Uterus (tissue), 4 donors: Measurements from ENCODE around the gene MED26. TPM values are rescaled to one million over a fixed set of nuclear protein-coding genes. Genes with fewer than 3 reads are reported as not detected.

Source experiments
- DNase-seq, 2 donors: peaks; one replicate each; pipeline ENCODE4 v3.0.0-alpha.2; 2019 to 2020
- H3K27ac ChIP-seq, 2 donors: fragments of 200-600 bp; sonication (generic); 1 replicate in 1 of 2; 2 replicates in 1 of 2; pipeline ENCODE4 v1.5.1; 2016 to 2018
- H3K27me3 ChIP-seq, 2 donors: fragments of 200-600 bp; sonication (generic); one replicate each; pipeline ENCODE4 v1.5.1; 2018 to 2019; ENCODE audit warnings: control low read depth in 1 of 2
- H3K36me3 ChIP-seq, 2 donors: fragments of 200-600 bp; sonication (generic); one replicate each; pipeline ENCODE4 v1.5.1; 2019; ENCODE audit warnings: control low read depth in 1 of 2
- H3K4me1 ChIP-seq, 2 donors: fragments of 200-600 bp; sonication (generic); one replicate each; pipeline ENCODE4 v1.5.1; 2018 to 2019; ENCODE audit warnings: control low read depth in 1 of 2
- H3K4me3 ChIP-seq, 2 donors: fragments of 200-600 bp; sonication (generic); 1 replicate in 1 of 2; 2 replicates in 1 of 2; pipeline ENCODE4 v1.5.1; 2018 to 2019; ENCODE audit warnings: mild to moderate bottlenecking in 1 of 2
- H3K9me3 ChIP-seq, 2 donors: fragments of 200-600 bp; sonication (generic); one replicate each; pipeline ENCODE4 v1.5.1; 2019; ENCODE audit warnings: control low read depth in 1 of 2
- CTCF ChIP-seq, 4 experiments: fragments of 200-600 bp in 2 of 4; fragments of 450-650 bp in 2 of 4; sonication (generic) in 2 of 4; IDR thresholded peaks; one replicate each; pipeline ENCODE4 v1.5.1; 2016 to 2019; ENCODE audit warnings: antibody characterized with exemption in 4 of 4, mild to moderate bottlenecking in 2 of 4, moderate library complexity in 1 of 4
- POLR2A ChIP-seq, 2 donors: fragments of 450-650 bp; IDR thresholded peaks; one replicate each; pipeline ENCODE4 v1.6.1; 2016; ENCODE audit warnings: antibody characterized with exemption in 2 of 2, mild to moderate bottlenecking in 1 of 2, moderate library complexity in 1 of 2
- intact Hi-C: fragments of 100-400 bp; cut with DNase I; formaldehyde crosslinking; loops from one replicate; pipeline ENCODE4 v1.15.1; 2023; ENCODE audit warnings: low total_unique reads
- total RNA-seq, 4 donors: library from RNA; depleted of rRNA in 3 of 4; stranded (reverse); fragments of >200 nt in 3 of 4; gene quantifications; one replicate each; pipeline versions ENCODE4 v1.1.0 to v1.2.4, GENCODE V29; 2014 to 2023
- donor health status: DM: yes; HTN: yes; CAD: no.

Gene MED26
- total RNA-seq, 4 donors from 2014 or later = 1.5 to 13.5 (median 3.6) TPM

GRCh38 chr19:16585808-16586476 is 42.1 kb downstream of the MED26 start:
- H3K4me1 ChIP-seq = peaks cover 24 to 35% of the 10 kb centered on the region in 2 donors
- no peak for DNase-seq
- TF ChIP-seq CTCF (IDR thresholded peaks at IDR 0.05) (no peak), POLR2A (IDR thresholded peaks at IDR 0.05) (no peak)
- intact Hi-C loops = no loop called here
- H3K4me3 ChIP-seq = no peak overlapping the region
- H3K9me3 ChIP-seq = no peaks in the 10 kb centered on the region
- H3K36me3 ChIP-seq = no peaks in the 10 kb centered on the region
- no peaks in the 10 kb centered on the region for H3K27me3 ChIP-seq
- no peak overlapping the region for H3K27ac ChIP-seq

GRCh38 chr19:16585094-16585801 is 42.8 kb downstream of the MED26 start:
- Histone ChIP-seq H3K4me1 (peaks cover 23 to 35% of the 10 kb centered on the region in 2 donors), H3K36me3 (no peaks in the 10 kb centered on the region), H3K9me3 (no peaks in the 10 kb centered on the region), H3K27ac (peak overlapping the region; percentile 51 to 54), H3K4me3 (no peak overlapping the region), H3K27me3 (no peaks in the 10 kb centered on the region)
- TF ChIP-seq POLR2A (IDR thresholded peaks at IDR 0.05) (no peak), CTCF (IDR thresholded peaks at IDR 0.05) (no peak)
- DNase-seq = no peak
- intact Hi-C loops = no loop called here

GRCh38 chr19:16584248-16585093 is 43.5 kb downstream of the MED26 start:
- H3K36me3 ChIP-seq = no peaks in the 10 kb centered on the region
- H3K27me3 ChIP-seq = no peaks in the 10 kb centered on the region
- TF ChIP-seq POLR2A (IDR thresholded peaks at IDR 0.05) (peak; percentile 27 to 31), CTCF (IDR thresholded peaks at IDR 0.05) (peak in 1 of 4 experiments; percentile 8)
- intact Hi-C loops = loop anchor here (5.0 kb wide), 1 partner anchor 43 kb away; the partner anchor contains the start of gene MED26
- H3K4me3 ChIP-seq = no peak overlapping the region
- peak; percentile 74 to 78 for DNase-seq
- H3K9me3 ChIP-seq = no peaks in the 10 kb centered on the region
- peaks cover 15 to 35% of the 10 kb centered on the region in 2 donors for H3K4me1 ChIP-seq
- peak overlapping the region; percentile 51 to 54 for H3K27ac ChIP-seq

GRCh38 chr19:16582486-16583261 is 45.3 kb downstream of the MED26 start:
- peaks cover 6 to 22% of the 10 kb centered on the region in 2 donors for H3K4me1 ChIP-seq
- no peak for DNase-seq

More at GRCh38 chr19:16582486-16583261, 45.3 kb downstream of the MED26 start:
- intact Hi-C loops = loop anchor here (5.0 kb wide), 1 partner anchor 45 kb away; the partner anchor contains the start of gene MED26
- Histone ChIP-seq H3K9me3 (no peaks in the 10 kb centered on the region), H3K27me3 (no peaks in the 10 kb centered on the region), H3K27ac (peak overlapping the region in 1 of 2 donors; percentile 24), H3K36me3 (no peaks in the 10 kb centered on the region), H3K4me3 (no peak overlapping the region)
- TF ChIP-seq POLR2A (IDR thresholded peaks at IDR 0.05) (no peak), CTCF (IDR thresholded peaks at IDR 0.05) (no peak)
